RWPE2 (cell line): ENCODE data around the gene AHNAK.
A peak's percentile ranks its signal among the peaks of the same experiment; 100 is the strongest.
"Not testable (repeated sequence)": the region's sequence is repeated elsewhere in the genome, so short reads cannot be mapped to it uniquely, and the experiment has no call there.

Experiments used
- ATAC-seq: fragments of 200-7000 bp; cut with Tn5 transposase; 3 replicates; pipeline ENCODE4 v1.9.1; 2021; ENCODE audit warnings: low read depth
- DNase-seq: peaks from one replicate; pipeline ENCODE4 v3.0.0-alpha.2; 2020; ENCODE audit warnings: low spot score
- H3K27ac ChIP-seq: fragments of 450-650 bp; 2 replicates; pipeline ENCODE4 v1.5.1; 2017; ENCODE audit warnings: mild to moderate bottlenecking; ENCODE audit not compliant: poor library complexity, severe bottlenecking
- H3K27me3 ChIP-seq: fragments of 250-450 bp; sonication (Bioruptor Pico); 2 replicates; pipeline ENCODE4 v1.5.1; 2021; ENCODE audit warnings: mild to moderate bottlenecking, moderate library complexity; ENCODE audit not compliant: insufficient read depth, poor library complexity, severe bottlenecking
- H3K36me3 ChIP-seq: fragments of 250-450 bp; sonication (Bioruptor Pico); 2 replicates; pipeline ENCODE4 v1.5.1; 2020; ENCODE audit warnings: low read depth, mild to moderate bottlenecking, moderate library complexity
- H3K4me1 ChIP-seq: fragments of 250-450 bp; sonication (Bioruptor Pico); 2 replicates; pipeline ENCODE4 v1.5.1; 2021; ENCODE audit warnings: mild to moderate bottlenecking, moderate library complexity; ENCODE audit not compliant: insufficient read depth, poor library complexity, severe bottlenecking
- H3K4me3 ChIP-seq: fragments of 250-450 bp; sonication (Bioruptor Pico); 2 replicates; pipeline ENCODE4 v1.5.1; 2021; ENCODE audit warnings: mild to moderate bottlenecking, moderate library complexity; ENCODE audit not compliant: severe bottlenecking
- H3K9me3 ChIP-seq: fragments of 250-450 bp; sonication (Bioruptor Pico); 2 replicates; pipeline ENCODE4 v1.5.1; 2021; ENCODE audit warnings: mild to moderate bottlenecking, moderate library complexity; ENCODE audit not compliant: severe bottlenecking
- TF ChIP-seq, protein P1 (sequence below): fragments of 450-650 bp; IDR thresholded peaks from one replicate; pipeline ENCODE4 v1.5.1; 2017; ENCODE audit warnings: mild to moderate bottlenecking, moderate library complexity; ENCODE audit not compliant: poor library complexity, severe bottlenecking

Gene AHNAK

DNA sequence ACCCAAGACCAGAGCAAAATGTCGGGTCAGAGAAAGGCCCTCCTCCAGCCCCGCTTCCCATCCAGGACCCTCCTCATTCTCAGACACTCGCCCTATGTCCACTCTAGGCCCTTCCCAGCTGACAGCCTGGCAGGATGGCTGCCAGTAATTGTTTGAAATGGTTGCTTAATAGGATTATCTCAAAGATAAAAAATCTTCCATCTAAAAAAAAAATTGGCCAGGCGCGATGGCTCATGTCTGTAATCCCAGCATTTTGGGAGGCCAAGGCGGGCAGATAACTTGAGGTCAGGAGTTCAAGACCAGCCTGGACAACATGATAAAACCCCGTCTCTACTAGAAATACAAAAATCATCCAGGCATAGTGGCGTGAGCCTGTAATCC lies 95.4 kb downstream of the AHNAK start:
- Histone ChIP-seq H3K4me3 (no peak overlapping the region), H3K36me3 (no peaks in the 10 kb centered on the region), H3K27me3 (no peaks in the 10 kb centered on the region), H3K4me1 (peaks cover 4% of the 10 kb centered on the region), H3K9me3 (no peaks in the 10 kb centered on the region), H3K27ac (no peak overlapping the region)
- TF ChIP-seq, protein P1, sequence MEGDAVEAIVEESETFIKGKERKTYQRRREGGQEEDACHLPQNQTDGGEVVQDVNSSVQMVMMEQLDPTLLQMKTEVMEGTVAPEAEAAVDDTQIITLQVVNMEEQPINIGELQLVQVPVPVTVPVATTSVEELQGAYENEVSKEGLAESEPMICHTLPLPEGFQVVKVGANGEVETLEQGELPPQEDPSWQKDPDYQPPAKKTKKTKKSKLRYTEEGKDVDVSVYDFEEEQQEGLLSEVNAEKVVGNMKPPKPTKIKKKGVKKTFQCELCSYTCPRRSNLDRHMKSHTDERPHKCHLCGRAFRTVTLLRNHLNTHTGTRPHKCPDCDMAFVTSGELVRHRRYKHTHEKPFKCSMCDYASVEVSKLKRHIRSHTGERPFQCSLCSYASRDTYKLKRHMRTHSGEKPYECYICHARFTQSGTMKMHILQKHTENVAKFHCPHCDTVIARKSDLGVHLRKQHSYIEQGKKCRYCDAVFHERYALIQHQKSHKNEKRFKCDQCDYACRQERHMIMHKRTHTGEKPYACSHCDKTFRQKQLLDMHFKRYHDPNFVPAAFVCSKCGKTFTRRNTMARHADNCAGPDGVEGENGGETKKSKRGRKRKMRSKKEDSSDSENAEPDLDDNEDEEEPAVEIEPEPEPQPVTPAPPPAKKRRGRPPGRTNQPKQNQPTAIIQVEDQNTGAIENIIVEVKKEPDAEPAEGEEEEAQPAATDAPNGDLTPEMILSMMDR = no peak
- DNase-seq (no peak), ATAC-seq (no peak)

DNA sequence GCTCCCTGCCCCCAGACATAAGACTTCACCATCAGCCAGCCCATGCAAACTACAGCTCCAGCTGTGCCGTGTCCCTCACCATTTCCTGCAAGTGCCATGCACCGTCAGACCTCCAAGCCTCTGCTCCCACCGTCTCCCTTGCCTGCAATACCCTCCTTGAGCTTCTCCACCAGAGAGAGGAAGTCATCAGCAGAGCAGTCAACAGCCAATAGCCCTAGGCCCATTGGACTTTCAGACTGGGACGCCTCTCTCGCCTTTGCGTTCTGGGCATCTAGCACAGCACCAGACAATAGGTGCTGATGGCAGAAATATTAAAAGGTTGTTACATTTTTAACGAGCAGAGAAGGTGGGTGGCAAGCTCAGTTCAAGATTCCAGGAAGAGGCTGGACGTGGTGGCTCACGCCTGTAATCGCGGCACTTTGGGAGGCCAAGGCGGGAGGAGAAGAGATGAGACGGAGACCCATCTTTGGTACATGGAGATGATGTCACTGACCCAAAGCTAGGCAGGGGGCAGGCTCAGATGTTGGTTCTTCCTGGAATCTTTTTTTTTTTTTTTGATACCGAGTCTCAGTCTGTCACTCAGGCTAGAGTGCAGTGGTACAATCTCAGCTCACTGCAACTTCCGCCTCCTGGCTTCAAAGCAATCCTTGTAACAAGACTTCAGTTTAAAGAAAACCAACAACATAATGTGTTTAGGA lies 95.9 kb downstream of the AHNAK start:
- peaks cover 4% of the 10 kb centered on the region for H3K4me1 ChIP-seq
- no peak for ATAC-seq

GRCh38 chr11:62449912-62450311 lies 96.7 kb downstream of the AHNAK start:
- not testable (repeated sequence) for H3K27me3 ChIP-seq, H3K27ac ChIP-seq, H3K4me3 ChIP-seq, ATAC-seq, H3K4me1 ChIP-seq, DNase-seq, H3K9me3 ChIP-seq, H3K36me3 ChIP-seq

More for the DNA sequence above, 95.9 kb downstream of the AHNAK start:
- no peak overlapping the region for H3K27ac ChIP-seq
- no peaks in the 10 kb centered on the region for H3K27me3 ChIP-seq
- H3K36me3 ChIP-seq = no peaks in the 10 kb centered on the region
- no peak overlapping the region for H3K4me3 ChIP-seq
- no peak for DNase-seq
- H3K9me3 ChIP-seq = no peaks in the 10 kb centered on the region
- TF ChIP-seq, protein P1 = no peak

DNA sequence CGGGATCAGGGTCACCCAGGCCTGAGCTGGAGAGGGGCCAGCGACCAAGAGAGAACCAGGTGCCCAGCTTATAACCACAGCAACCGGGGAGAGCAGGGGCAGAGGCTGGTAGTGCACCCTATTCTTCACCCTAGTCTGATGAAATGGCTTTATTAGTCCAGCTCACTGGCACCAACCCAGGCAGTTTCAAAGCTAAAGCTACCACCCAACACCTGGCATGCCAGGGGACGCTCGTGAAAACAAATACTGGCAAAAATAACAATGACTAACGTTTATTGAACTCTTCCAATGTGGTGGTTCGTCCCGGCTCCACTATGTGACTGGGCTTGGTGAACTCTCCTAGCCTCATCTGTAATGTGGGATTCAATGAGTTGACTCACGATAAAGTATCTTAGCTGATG lies 97.2 kb downstream of the AHNAK start:
- TF ChIP-seq, protein P1 = no peak
- ATAC-seq (peak; percentile 81), DNase-seq (no peak)
- no peaks in the 10 kb centered on the region for H3K27me3 ChIP-seq
- no peaks in the 10 kb centered on the region for H3K36me3 ChIP-seq
- H3K9me3 ChIP-seq = no peaks in the 10 kb centered on the region
- no peak overlapping the region for H3K27ac ChIP-seq
- peaks cover 4% of the 10 kb centered on the region for H3K4me1 ChIP-seq
- no peak overlapping the region for H3K4me3 ChIP-seq

- H3K9me3 ChIP-seq = no peaks in the 10 kb centered on the region
- DNase-seq (no peak), ATAC-seq (no peak)
- no peak overlapping the region for H3K4me3 ChIP-seq
- H3K27me3 ChIP-seq = no peaks in the 10 kb centered on the region
- H3K27ac ChIP-seq = no peak overlapping the region
- H3K4me1 ChIP-seq = peaks cover 4% of the 10 kb centered on the region
- TF ChIP-seq, protein P1 = no peak
- H3K36me3 ChIP-seq = no peaks in the 10 kb centered on the region
Measured at GRCh38 chr11:62446091-62446490, 100.5 kb downstream of the AHNAK start.
